KOPT-K1 (cell line): ENCODE data around the gene PHYH.
A peak's percentile ranks its signal among the peaks of the same experiment; 100 is the strongest.
"Not testable (repeated sequence)": the region's sequence is repeated elsewhere in the genome, so short reads cannot be mapped to it uniquely, and the experiment has no call there.

ENCODE experiments used
- H3K27ac ChIP-seq: fragments of 200-600 bp; sonication (generic); 2 replicates; pipeline ENCODE4 v1.5.1; 2016; ENCODE audit warnings: antibody characterized with exemption, mild to moderate bottlenecking, low read depth, low read length; ENCODE audit not compliant: poor library complexity, severe bottlenecking
- H3K36me3 ChIP-seq: fragments of 200-600 bp; sonication (generic); 2 replicates; pipeline ENCODE4 v1.5.1; 2017; ENCODE audit warnings: antibody characterized with exemption, mild to moderate bottlenecking, low read length, moderate library complexity; ENCODE audit not compliant: insufficient read depth
- H3K9me3 ChIP-seq: fragments of 200-600 bp; sonication (generic); 2 replicates; pipeline ENCODE4 v1.5.1; 2017; ENCODE audit warnings: antibody characterized with exemption, low read length, mild to moderate bottlenecking; ENCODE audit not compliant: insufficient read depth, poor library complexity, severe bottlenecking

Gene PHYH

GRCh38 chr10:13268310-13268709 lies 31.6 kb downstream of the PHYH start:
- no peaks in the 10 kb centered on the region for H3K36me3 ChIP-seq
- no peak overlapping the region for H3K27ac ChIP-seq
- H3K9me3 ChIP-seq = no peaks in the 10 kb centered on the region

GRCh38 chr10:13263591-13263990 lies 36.3 kb downstream of the PHYH start:
- H3K27ac ChIP-seq = no peak overlapping the region
- no peaks in the 10 kb centered on the region for H3K9me3 ChIP-seq
- H3K36me3 ChIP-seq = no peaks in the 10 kb centered on the region

- no peaks in the 10 kb centered on the region for H3K9me3 ChIP-seq
- H3K27ac ChIP-seq = no peak overlapping the region
- no peaks in the 10 kb centered on the region for H3K36me3 ChIP-seq
Observed at GRCh38 chr10:13262433-13262832, 37.4 kb downstream of the PHYH start.

- H3K27ac ChIP-seq = peak overlapping the region; percentile 34
- no peaks in the 10 kb centered on the region for H3K36me3 ChIP-seq
- H3K9me3 ChIP-seq = no peaks in the 10 kb centered on the region
Observed at GRCh38 chr10:13257621-13258140, 42.2 kb downstream of the PHYH start.

GRCh38 chr10:13256627-13257026 lies 43.2 kb downstream of the PHYH start:
- Histone ChIP-seq H3K36me3 (no peaks in the 10 kb centered on the region), H3K27ac (no peak overlapping the region), H3K9me3 (no peaks in the 10 kb centered on the region)

- no peaks in the 10 kb centered on the region for H3K9me3 ChIP-seq
Observed at GRCh38 chr10:13253726-13254125, 46.1 kb downstream of the PHYH start.

GRCh38 chr10:13247784-13248183 lies 52.1 kb downstream of the PHYH start:
- Histone ChIP-seq H3K9me3 (no peaks in the 10 kb centered on the region), H3K36me3 (no peaks in the 10 kb centered on the region)

More at GRCh38 chr10:13253726-13254125, 46.1 kb downstream of the PHYH start:
- no peak overlapping the region for H3K27ac ChIP-seq
- H3K36me3 ChIP-seq = no peaks in the 10 kb centered on the region

GRCh38 chr10:13247246-13247645 lies 52.6 kb downstream of the PHYH start:
- no peak overlapping the region for H3K27ac ChIP-seq
- H3K9me3 ChIP-seq = no peaks in the 10 kb centered on the region
- no peaks in the 10 kb centered on the region for H3K36me3 ChIP-seq

More at GRCh38 chr10:13247784-13248183, 52.1 kb downstream of the PHYH start:
- H3K27ac ChIP-seq = no peak overlapping the region

GRCh38 chr10:13242260-13242659 lies 57.6 kb downstream of the PHYH start:
- not testable (repeated sequence) for H3K36me3 ChIP-seq, H3K27ac ChIP-seq, H3K9me3 ChIP-seq

- Histone ChIP-seq H3K9me3 (no peaks in the 10 kb centered on the region), H3K36me3 (no peaks in the 10 kb centered on the region), H3K27ac (no peak overlapping the region)
Observed at GRCh38 chr10:13241613-13242012, 58.3 kb downstream of the PHYH start.

- no peaks in the 10 kb centered on the region for H3K36me3 ChIP-seq
- no peaks in the 10 kb centered on the region for H3K9me3 ChIP-seq
- no peak overlapping the region for H3K27ac ChIP-seq
Observed at GRCh38 chr10:13239923-13240322, 59.9 kb downstream of the PHYH start.

- Histone ChIP-seq H3K9me3 (no peaks in the 10 kb centered on the region), H3K36me3 (no peaks in the 10 kb centered on the region), H3K27ac (no peak overlapping the region)
Observed at GRCh38 chr10:13238271-13239077, 61.4 kb downstream of the PHYH start.

- H3K36me3 ChIP-seq = no peaks in the 10 kb centered on the region
- no peaks in the 10 kb centered on the region for H3K9me3 ChIP-seq
- no peak overlapping the region for H3K27ac ChIP-seq
Observed at GRCh38 chr10:13236638-13237037, 63.2 kb downstream of the PHYH start.

- not testable (repeated sequence) for H3K36me3 ChIP-seq
Observed at GRCh38 chr10:13234736-13235135, 65.1 kb downstream of the PHYH start.

GRCh38 chr10:13234172-13234571 lies 65.7 kb downstream of the PHYH start, which contains the start of gene UCMA:
Gene UCMA (minus strand): TSS chr10:13234374. CDS start chr10:13234258, 116 bp downstream.
- Histone ChIP-seq H3K27ac (no peak within 1 kb of the TSS), H3K36me3 (no peaks in the 10 kb centered on the region), H3K9me3 (no peaks in the 10 kb centered on the region)

More at GRCh38 chr10:13234736-13235135, 65.1 kb downstream of the PHYH start:
- H3K9me3 ChIP-seq, H3K27ac ChIP-seq: not testable (repeated sequence)

GRCh38 chr10:13233358-13233757 lies 66.5 kb downstream of the PHYH start:
- Histone ChIP-seq H3K27ac (no peak overlapping the region), H3K36me3 (no peaks in the 10 kb centered on the region), H3K9me3 (no peaks in the 10 kb centered on the region)
